H4 (cell line): ENCODE results near the gene PPARG. TPM values are rescaled to one million over a fixed set of nuclear protein-coding genes. Genes with fewer than 3 reads are reported as not detected.
"Not testable (repeated sequence)": the region's sequence is repeated elsewhere in the genome, so short reads cannot be mapped to it uniquely, and the experiment has no call there.

ENCODE experiments used
- DNase-seq: peaks from one replicate; pipeline ENCODE4 v3.0.0-alpha.2; 2015; ENCODE audit warnings: low spot score
- total RNA-seq: library from RNA; depleted of rRNA; stranded (reverse); fragments of >200 nt; shearing (Covaris generic); gene quantifications from 2 replicates; pipeline ENCODE4 v1.2.3, GENCODE V29; 2014

Gene PPARG
- total RNA-seq, 1 experiment from 2014 or later, result 36.8 TPM

DNA sequence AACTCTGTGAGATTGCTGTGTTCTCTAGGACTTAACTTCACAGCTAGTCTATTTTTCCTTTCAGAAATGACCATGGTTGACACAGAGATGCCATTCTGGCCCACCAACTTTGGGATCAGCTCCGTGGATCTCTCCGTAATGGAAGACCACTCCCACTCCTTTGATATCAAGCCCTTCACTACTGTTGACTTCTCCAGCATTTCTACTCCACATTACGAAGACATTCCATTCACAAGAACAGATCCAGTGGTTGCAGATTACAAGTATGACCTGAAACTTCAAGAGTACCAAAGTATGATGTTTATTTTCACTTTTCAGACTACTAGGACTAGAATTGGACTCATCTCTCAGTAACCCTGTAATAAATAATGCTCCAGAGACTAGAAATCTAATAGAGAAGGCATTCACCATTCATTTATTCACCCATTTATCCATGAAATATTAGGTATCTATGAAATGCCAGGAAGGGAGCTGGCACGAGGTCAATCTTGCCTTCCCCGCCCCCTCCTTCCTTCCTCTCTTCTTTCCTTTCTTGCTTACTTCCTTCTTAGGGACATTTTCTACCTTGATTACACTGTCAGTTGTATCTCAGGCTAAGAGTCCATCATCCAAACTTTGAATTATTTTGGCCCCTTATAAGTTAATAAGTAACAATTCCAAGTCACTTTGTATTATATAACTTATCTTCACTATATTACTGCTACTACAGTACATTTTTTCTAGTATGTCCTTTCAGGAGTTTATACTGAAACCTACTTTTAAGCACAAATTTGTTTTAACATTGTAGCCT, 91.0 kb downstream of the PPARG start:
- no peak for DNase-seq

GRCh38 chr3:12380461-12380860, 91.6 kb downstream of the PPARG start:
- DNase-seq, result peak; percentile 61

- DNase-seq, result no peak
Observed at GRCh38 chr3:12381199-12381598, 92.3 kb downstream of the PPARG start.

DNA sequence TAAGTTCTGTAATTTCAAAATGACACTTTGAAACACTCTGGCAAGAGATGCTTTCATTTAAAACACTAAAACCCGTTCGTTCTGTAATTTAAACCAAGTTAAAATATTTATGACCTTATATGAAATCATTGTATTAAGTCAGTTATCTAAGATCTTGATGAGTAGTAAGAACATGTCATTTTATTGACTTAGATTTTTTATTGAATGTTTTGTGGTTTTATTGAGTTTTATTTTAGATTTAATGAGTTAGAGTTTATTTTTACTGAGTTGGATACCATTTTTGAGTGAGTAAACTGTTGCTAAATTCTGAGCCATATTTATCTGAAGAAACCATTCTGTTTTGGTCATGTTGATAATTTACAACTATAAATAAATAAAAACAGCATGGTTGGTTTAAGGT, 94.3 kb downstream of the PPARG start:
- no peak for DNase-seq

DNA sequence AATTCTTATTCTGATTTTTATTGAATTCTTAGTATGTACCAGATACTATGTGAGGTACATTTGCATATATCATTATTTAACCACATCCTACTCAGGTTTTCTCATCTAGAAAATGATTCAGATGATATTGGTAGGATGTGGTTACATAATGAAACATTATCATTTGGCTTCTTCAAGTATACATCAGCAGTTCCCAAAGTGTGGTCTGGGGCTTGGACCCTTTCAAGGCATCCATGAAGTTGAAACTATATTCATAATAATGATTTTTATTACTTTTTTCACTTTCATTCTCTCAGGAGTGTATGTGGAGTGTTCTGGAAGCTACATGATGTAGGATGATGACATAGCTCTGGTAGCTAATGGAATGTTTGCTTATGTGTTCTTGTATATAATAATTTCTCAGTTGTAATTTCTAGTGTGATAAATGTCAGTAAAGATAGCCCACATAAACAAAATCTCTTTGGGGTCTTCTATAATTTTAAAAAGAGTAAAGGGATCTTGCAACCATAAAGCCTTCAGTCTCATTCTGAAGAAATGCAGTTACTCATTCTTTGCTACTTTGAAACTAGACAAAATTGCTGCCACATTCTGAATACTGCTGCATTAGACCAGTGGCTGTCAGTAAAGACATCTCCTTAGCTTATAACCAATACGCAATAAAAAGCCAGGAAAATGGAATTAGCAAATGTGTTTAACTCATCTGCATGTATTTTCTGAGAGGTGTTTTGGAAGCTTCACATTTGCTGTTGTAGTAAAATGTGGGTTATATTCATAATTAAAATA, 95.8 kb downstream of the PPARG start:
- DNase-seq, result no peak

- not testable (repeated sequence) for DNase-seq
Observed at GRCh38 chr3:12386514-12387291, 97.8 kb downstream of the PPARG start.

GRCh38 chr3:12388185-12388584, 99.3 kb downstream of the PPARG start:
- DNase-seq, result no peak

GRCh38 chr3:12392101-12392878, 103.4 kb downstream of the PPARG start:
- DNase-seq, result no peak

GRCh38 chr3:12393894-12394293, 105.0 kb downstream of the PPARG start:
- DNase-seq, result peak; percentile 17

- no peak for DNase-seq
Observed at GRCh38 chr3:12394569-12395271, 105.8 kb downstream of the PPARG start.

DNA sequence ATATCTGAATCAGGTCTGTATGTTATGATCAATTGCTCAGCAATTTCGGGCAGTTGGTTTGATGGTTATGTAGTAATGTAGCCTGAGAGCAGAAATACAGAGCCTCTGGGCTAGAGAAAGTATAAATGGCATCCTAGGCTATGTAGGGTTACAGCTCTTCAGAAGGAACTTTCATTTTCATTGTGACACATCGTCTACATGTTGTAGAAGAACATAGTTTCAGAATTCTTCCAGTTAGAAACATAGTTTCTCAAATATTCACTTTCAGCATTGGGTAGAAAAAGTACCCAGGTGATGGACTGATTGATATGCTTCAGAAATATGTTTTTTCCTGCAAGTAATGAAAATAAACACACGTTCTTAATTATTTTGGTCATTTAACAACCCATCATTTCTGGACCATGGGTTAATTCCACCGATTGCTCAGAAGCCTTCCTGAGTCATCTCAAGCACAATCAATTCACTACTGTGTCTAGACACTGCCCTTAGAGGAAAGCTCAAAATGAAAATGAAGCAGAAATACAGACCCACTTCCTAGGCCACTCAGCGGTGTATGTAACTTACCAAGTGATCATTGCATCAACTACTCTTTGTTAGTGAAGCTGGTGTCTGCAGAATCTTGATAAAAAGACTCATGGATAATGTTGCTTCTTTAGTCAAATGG, 106.6 kb downstream of the PPARG start:
- no peak for DNase-seq

- DNase-seq, result no peak
Observed at GRCh38 chr3:12396471-12396870, 107.6 kb downstream of the PPARG start.

- DNase-seq, result no peak
Observed at GRCh38 chr3:12399226-12399625, 110.4 kb downstream of the PPARG start.

- DNase-seq, result no peak
Observed at GRCh38 chr3:12400616-12401194, 111.8 kb downstream of the PPARG start.

DNA sequence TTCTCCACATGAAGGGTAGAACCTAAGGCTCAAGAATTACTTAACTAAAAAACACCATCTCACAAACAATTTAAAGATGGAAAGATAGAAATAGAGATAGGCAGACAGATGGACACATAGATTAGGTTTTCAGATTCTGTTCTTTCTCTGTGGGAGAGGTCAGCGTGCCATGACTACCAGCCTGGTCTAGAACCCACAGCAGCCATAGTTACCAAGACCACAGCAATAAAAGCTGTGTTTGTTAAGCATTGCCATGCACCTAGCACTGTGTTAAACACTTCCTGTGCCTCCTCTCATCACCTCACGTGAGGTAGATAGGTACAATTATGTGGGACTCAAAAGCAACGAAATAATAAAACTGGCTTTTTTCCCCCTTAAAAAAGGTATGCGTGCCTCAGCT, 112.3 kb downstream of the PPARG start:
- DNase-seq, result no peak

DNA sequence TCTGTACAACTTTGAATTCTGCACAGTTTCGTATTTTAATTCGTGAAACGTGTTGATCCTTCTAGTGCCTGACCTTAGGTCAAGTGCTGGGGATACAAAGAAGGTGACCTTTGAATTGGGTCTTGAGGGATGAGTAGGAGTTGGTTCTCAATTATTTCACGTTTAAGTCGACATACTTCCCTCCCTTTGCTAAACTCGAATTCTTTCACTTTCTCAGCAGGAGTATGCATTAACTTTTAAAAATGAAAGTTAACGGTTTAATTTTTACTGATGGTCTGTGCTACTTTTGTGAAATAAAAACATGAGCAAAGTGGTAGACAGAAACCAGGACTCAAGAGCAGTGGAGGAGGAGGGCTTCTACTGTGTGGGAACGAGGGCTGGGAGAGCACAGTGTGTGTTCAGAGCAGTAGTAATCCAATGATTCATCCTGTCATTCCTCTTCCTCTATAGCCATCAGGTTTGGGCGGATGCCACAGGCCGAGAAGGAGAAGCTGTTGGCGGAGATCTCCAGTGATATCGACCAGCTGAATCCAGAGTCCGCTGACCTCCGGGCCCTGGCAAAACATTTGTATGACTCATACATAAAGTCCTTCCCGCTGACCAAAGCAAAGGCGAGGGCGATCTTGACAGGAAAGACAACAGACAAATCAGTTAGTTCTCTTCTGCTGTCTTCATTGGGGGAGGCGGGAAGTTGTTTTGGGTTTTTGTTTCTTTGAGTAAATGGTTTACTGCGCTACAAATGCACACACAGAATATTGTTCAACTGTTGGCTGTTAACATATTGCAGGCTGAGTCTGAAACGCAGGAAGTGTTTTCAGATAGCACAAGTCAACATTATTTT, 116.8 kb downstream of the PPARG start:
- peak; percentile 78 for DNase-seq

GRCh38 chr3:12408984-12409683, 120.3 kb downstream of the PPARG start:
- DNase-seq, result no peak
